ENCODE results near the gene ARL17A.
"Not testable (repeated sequence)": the region's sequence is repeated elsewhere in the genome, so short reads cannot be mapped to it uniquely, and the experiment has no call there.

Gene ARL17A

GRCh38 chr17:46559155-46559554 lies 20.3 kb downstream of the ARL17A start:
- DNase-seq (ENCODE audit: low read depth in 2 of 3, low spot score in 2 of 3): not testable (repeated sequence)

DNA sequence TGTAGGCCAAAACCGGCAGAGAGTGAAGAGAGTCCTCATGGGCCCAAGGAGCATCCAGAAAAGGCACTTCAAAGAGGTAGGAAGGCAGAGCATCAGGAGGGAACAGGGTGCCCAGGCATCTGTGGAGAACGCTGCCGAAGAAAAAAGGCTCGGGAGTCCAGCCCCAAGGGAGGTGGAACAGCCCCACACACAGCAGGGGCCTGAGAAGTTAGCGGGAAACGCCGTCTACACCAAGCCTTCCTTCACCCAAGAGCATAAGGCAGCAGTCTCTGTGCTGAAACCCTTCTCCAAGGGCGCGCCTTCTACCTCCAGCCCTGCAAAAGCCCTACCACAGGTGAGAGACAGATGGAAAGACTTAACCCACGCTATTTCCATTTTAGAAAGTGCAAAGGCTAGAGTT lies 30.9 kb downstream of the ARL17A start:
- DNase-seq (ENCODE audit: low read depth in 2 of 3, low spot score in 2 of 3): not testable (repeated sequence)

GRCh38 chr17:46534716-46535115 lies 44.8 kb downstream of the ARL17A start:
- not testable (repeated sequence) for DNase-seq (ENCODE audit: low read depth in 2 of 3, low spot score in 2 of 3)

- not testable (repeated sequence) for DNase-seq (ENCODE audit: low read depth in 2 of 3, low spot score in 2 of 3)
These were observed 67.3 kb downstream of the ARL17A start, which contains the start of gene LRRC37A2 for GRCh38 chr17:46512168-46512567. Gene LRRC37A2 (plus strand): TSS chr17:46512468. CDS start chr17:46512713, 245 bp downstream.

GRCh38 chr17:46505896-46506295 lies 73.6 kb downstream of the ARL17A start:
- DNase-seq (ENCODE audit: low read depth in 2 of 3, low spot score in 2 of 3): not testable (repeated sequence)

- not testable (repeated sequence) for DNase-seq (ENCODE audit: low read depth in 2 of 3, low spot score in 2 of 3)
These were observed 79.9 kb downstream of the ARL17A start for GRCh38 chr17:46499437-46500139.

DNA sequence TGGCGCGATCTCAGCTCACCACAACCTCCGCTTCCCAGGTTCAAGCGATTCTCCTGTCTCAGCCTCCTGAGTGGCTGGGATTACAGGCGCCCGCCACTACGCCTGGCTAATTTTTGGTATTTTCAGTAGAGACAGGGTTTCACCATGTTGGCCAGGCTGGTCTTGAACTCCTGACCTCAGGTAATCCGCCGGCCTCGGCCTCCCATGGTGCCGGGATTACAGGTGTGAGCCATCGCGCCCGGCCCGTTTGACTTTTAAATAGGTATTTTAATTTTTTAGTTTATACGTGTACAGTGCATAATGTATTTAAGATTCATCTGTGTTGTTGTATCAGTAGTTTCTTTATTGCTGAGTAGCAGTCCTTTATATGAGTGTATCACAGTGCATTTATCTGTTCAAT lies 87.5 kb downstream of the ARL17A start:
- DNase-seq (ENCODE audit: low read depth in 2 of 3, low spot score in 2 of 3): not testable (repeated sequence)

GRCh38 chr17:46481310-46481709 lies 98.2 kb downstream of the ARL17A start:
- not testable (repeated sequence) for DNase-seq (ENCODE audit: low read depth in 2 of 3, low spot score in 2 of 3)

- not testable (repeated sequence) for DNase-seq (ENCODE audit: low read depth in 2 of 3, low spot score in 2 of 3)
These were observed 100.7 kb downstream of the ARL17A start for GRCh38 chr17:46478823-46479222.

GRCh38 chr17:46475583-46475982 lies 103.9 kb downstream of the ARL17A start:
- DNase-seq (ENCODE audit: low read depth in 2 of 3, low spot score in 2 of 3): not testable (repeated sequence)

DNA sequence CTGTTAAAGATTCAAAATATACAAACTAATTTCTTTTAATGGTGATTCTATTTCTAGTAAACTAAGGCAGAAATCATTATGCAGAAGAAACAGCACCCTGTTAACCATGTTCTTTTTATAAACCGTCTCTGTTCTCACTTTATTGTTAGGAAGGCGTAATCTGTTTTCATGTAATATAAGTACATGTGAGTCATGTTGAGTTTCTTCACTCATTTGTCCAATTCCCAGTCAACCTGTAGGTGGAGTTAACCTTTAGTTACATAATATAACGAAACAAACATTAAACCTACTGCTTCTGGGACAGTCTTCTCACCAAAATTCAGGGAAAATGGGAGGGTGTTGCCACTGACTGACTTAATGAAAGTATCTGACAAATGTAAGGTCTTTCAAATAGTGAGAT lies 105.0 kb downstream of the ARL17A start:
- not testable (repeated sequence) for DNase-seq (ENCODE audit: low read depth in 2 of 3, low spot score in 2 of 3)

- DNase-seq (ENCODE audit: low read depth in 2 of 3, low spot score in 2 of 3): not testable (repeated sequence)
These were observed 111.9 kb downstream of the ARL17A start for GRCh38 chr17:46467618-46468017.

All from activated CD8-positive, alpha-beta memory T cell treated with anti-CD3 and anti-CD28 coated beads for 48 hours (primary cell).